Prostate gland (tissue), 1 donor: ENCODE results near the gene MMP10.

ENCODE experiments used
- POLR2A ChIP-seq: fragments of 450-650 bp; IDR thresholded peaks from one replicate; pipeline ENCODE4 v1.6.1; 2016; ENCODE audit warnings: antibody characterized with exemption, mild to moderate bottlenecking
- POLR2AphosphoS5 ChIP-seq: sonication (generic); formaldehyde crosslinking; IDR thresholded peaks from one replicate; pipeline ENCODE4 v1.6.1; 2017; ENCODE audit warnings: antibody characterized with exemption

GRCh38 chr11:102734650-102735049 lies 45.8 kb downstream of the MMP10 start:
- TF ChIP-seq POLR2A (no peak), POLR2AphosphoS5 (no peak)
